Raji (cell line): Measurements from ENCODE around the gene TUSC1.

ENCODE experiments used
- POLR2A ChIP-seq: IDR thresholded peaks from 2 replicates; pipeline ENCODE4 v1.6.1; 2011; ENCODE audit warnings: low read depth, low read length, control low read depth; ENCODE audit not compliant: insufficient read depth

TUSC1 gene

DNA sequence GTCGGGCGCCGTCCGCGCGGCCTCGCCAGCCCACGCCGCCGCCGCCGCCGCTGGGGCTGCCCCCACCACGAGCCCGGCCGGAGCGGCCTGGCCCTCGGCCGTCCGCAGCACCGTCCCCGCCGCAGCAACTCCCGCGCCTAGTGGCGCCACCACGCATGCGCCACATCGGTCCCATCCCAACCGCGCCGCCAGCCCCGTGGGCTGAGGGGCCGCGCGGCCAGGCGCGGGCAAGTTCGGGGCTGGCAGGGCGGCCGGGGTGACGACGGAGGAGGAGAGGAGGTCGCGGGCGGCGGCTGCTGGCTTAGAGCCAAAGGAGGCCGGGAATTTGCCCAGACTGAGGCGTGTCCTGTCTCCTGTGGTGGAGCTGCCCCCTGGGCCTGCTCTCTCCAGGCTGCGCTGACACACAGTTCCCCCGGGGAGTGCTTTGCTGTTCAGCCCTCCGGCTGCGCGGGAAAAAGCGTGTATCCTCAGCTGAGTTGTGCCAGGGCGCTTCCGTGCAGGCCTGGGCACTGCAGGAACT, at the start of gene TUSC1:
TSS of gene TUSC1 (minus strand) at position 298 of the 520 bp plus-strand sequence. CDS start at position 166, 132 bp downstream.
- TF ChIP-seq POLR2A: no peak

DNA sequence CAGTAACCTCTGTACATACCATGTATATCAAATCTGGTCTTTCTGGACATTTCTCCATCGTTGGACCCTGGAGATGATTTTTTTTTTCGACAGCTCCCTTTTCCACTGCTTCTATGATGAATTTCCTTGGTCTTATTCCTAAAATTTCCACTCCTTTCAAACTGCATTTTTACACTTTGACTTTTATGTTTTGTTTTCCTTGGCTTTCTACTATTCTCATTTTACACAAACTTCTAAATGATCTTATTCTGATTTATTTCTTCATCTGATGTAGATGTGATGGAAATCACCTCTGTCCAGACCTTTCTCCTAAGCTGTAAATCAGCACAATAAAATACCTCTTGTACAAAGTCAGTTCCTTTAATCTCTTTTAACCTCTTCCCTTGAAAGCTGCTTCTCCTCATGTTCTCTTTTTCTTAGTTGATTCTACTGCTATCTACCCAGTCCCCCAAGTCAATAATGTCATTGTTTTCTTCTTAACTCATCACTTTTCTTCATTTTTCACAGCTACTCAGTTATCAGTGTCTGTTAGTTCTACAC, 48.7 kb upstream of the TUSC1 start:
- no peak for TF ChIP-seq POLR2A

DNA sequence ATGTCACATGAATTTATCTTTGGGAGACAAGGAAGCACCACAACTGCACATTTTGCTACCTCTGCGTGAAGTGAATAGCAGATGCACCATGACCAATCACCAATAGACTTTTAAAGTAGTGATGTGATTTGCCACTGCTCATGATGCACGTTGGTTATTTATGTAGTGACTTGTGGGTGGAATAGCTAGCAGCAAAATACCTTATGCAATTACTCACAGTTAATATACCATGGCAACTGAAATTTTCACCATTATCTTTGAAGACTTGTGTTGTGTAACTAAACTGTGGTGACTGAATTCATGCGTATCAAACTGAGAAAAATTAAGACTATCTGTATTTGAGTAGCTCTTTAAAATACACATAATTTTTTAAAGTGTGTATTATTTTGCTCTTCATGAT, 46.2 kb upstream of the TUSC1 start:
- TF ChIP-seq POLR2A: no peak

DNA sequence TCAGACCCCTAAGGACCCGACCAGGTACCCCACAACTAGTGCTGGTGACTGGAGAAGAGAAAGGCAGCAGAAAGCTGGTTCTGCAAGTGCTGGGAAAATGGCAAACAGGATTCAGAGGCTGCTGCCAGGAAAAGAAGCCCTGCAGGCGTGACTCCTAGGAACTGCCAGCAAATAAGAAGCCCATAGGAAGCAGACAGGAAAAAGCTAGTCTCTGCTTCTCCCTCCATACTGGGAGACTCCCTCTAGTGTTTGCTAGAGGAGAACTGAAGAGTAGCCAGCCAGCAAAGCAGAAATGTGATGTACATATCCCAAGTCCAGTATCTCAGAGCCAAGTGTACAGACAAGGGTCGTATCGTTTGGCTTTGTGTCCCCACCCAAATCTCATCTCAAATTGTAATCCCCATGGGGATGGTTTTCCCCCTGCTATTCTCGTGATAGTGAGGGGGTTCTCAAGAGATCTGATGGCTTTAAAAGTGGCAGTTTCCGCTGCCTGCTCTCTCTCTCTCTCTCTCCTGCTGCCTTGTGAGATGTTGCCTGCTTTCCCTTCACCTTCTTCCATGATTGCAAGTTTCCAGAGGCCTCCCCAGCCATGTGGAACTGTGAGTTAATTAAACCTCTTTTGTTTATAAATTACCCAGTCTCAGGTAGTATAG, 38.1 kb upstream of the TUSC1 start:
- TF ChIP-seq POLR2A: no peak

DNA sequence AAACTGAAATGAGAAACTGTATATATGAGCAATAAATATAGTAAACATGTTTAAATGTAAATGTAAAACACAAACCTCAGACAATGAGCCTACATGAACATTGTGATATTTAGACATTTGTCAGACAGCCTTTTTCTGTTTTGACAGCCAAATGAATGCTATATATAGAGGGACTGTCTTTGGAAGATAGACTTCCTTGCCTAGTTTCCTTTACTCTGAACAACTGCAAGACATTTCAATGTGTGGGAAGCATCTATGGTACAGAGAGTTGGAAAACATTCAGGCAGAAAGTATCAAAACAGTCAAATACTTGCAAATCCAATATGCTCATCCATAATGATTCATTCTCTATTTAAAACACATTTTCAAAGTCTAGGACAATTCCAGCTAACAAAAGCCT, 31.7 kb upstream of the TUSC1 start:
- no peak for TF ChIP-seq POLR2A

DNA sequence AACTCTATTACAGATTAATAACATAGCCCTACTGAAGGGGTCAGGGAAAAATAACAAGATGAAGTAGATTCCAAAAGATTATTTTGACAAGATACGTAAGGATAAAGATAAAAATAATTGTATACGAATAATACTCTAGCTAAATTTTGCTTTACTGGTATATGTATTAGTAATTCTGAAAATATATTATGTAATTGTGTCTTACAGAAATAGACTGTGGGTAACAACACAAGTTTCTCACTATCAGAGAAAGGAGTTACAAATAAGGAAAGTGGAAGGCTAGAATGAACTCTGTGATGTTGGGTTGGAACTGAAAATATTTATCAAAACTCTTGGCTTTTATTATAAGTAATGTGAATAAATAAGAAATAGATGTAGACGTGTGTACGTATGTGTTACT, 26.6 kb upstream of the TUSC1 start:
- no peak for TF ChIP-seq POLR2A

DNA sequence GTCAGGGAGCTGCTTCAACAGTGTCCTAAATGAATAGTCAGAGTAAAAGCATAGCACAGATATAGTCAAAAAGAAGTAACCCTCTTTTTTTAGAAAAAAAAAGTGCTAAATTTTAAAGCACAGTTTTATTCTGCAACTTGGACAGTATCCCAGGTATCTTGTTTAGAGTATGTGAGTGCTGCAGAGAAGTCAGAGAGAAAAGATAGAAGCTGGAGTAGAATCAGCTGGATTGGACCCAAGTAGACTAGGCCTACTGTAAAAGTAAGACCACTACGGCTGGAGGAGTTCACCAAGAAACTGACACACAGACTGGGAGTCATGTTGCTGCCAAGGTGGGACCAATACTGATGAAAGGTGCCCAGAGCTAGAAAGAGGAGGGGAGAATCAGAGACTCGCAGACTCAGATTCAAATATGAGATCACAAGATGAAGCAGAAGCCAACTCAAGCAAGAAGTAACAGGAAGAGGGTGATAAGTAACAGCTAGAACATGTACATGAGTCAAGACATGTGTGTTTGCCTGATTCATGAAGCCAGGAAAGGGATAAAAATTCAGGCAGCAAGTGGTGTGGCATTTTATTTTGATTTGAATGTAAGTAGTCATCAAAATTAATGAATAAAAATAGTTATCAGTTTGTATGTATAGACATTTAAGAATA, 25.6 kb upstream of the TUSC1 start:
- TF ChIP-seq POLR2A: no peak

DNA sequence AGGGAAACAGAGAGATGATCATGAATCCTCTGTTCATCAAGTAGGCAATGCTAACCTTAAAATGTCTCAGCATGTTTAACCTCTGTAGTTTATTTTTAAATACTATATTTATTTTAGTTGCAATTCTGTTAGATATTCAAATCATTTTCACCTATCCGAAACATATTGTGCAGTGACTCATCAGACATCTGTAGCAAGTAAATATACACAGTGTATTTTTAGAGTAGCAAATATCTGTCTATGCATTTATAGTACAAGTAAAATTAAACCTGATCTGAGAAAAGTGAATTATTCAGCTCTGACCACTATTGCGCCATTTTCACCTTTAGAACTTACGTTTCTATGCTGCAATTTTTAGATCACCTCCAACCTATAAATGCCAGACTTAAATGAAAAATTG, 24.3 kb upstream of the TUSC1 start:
- TF ChIP-seq POLR2A: no peak

DNA sequence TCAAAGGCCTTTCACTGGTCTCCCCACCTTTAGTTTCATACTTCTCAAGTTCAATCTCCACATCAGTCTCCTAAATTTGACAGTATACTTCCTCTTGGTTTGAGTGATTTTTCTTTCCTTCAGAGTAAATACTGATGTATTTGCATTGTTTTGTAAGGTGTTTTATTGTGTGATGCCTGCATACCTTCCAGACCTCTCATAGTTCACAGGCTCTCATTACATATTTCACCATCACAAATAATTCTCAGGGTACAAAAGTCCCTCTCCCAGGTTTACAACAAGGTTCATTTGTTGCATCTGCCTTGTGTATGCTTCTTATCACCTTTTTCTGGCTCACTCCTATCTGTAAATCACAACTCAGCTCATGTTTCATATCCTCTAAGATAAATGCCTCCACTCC, 22.2 kb upstream of the TUSC1 start:
- no peak for TF ChIP-seq POLR2A

DNA sequence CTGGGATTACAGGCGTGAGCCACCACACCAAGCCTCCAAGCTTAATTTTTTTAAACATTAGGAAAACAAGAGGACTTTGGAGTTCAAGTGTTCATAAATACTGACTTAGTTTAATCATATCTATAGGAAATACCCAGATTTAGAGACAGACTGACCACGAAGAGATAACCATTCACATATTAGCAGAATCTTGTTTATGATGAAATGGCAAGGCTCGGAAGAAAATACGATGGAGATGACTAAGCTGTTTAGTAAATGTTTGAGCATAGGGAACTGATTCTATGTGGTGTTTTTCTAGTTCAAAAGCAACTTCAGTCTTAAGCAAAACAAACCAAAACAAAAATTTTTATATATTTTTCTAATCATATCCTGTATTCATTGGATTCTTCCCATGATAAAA, 13.5 kb upstream of the TUSC1 start:
- TF ChIP-seq POLR2A: no peak

DNA sequence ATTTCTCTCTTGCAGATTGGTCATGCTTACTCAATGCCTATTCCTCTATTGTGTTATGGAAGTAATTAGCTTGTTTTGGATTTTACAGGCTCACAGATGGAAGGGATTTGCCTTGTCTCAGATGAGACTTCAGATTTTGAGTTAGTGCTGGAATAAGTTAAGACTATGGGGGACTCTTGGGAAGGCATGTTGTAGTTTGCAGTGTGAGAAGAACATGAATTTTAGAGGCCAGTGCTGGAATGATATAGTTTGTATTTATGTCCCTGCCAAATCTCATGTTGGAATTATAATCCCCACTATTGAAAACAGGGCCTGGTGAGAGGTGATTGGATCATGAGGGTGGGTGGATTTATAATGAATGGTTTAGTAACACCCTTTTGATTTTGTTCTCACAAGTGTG, 6.1 kb upstream of the TUSC1 start:
- TF ChIP-seq POLR2A: no peak

DNA sequence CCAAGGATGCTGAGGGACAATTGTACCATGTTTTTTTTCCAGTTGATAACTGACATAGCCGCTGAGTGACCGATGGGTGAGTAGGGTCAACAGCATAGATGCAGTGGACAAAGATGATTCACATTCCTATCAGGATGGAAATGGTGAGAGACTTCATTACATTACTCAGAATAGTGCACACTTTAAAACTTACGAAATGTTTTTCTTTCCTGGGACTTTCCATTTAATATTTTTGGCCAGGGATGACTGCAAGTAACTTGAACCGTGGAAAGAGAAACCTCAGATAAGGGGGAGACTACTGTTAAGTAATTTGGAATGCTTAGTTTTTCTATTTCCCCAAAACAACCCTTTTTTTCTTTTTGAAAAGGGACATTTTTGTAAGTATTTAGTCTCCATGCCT, 3.0 kb upstream of the TUSC1 start:
- no peak for TF ChIP-seq POLR2A

DNA sequence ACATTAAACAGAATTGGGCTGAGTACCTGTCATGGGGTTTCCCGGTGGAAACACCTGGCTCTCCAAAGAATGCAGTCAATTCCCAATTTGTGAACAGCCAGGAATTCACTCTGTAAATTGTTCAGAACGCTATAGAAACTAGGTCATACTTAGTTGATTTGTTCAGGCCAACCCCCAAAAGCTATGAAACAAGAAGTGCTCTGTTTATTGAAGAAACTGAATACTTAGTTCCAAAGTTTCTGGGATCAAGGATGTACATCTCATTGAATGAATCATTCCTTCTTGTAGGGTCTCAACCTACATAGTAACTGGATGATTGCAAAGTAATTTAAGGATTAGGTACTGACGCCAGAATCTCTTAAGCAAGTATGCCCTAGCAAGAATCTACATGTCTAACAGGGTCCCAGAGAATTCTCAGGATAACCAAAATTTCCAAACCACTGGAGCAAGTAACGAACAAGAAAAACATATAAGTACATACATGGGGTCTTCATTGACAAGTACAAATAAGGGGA, 659 bp upstream of the TUSC1 start:
- TF ChIP-seq POLR2A: no peak

DNA sequence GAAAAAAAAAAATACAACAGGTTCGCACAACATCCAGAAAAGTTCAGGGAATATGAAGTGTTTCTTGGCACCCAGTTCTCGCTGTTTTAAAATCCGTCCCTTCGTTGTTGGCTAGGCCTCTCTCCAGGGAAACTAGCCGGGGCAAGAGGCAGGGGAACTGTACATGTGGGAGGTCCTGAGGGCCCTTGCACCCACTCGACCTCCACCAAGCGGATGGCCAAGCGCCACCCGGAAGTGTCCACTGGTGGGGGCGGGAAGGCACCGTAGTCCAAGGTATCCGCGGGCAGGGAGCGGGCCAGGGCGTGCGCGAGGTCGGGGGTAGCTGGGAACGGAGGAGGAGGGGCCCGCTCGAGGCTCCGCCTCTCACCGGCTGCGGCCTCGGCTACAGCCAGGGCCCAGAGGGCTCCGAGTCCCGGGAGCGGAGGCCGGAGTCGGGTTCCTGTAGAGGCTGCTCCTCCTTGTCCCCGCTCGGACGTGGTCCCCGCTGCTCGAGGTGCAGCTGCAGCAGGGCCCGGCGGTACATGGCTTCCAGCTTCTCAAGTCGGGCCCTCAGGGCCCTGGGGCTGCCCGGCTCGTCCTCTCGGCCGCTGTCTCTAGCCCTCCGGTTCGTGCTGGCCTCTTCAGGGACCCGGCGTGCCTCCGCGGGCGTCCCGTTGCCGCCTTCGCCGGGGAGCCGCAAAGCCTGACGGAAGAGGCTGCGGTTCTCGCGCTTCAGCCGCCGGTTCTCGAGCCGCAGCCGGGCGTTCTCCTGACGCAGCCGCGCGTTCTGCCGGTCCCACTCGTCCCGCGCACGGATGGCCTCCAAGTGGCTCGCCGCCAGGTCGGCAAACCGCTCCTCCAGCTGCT, 720 bp downstream of the TUSC1 start:
- no peak for TF ChIP-seq POLR2A

DNA sequence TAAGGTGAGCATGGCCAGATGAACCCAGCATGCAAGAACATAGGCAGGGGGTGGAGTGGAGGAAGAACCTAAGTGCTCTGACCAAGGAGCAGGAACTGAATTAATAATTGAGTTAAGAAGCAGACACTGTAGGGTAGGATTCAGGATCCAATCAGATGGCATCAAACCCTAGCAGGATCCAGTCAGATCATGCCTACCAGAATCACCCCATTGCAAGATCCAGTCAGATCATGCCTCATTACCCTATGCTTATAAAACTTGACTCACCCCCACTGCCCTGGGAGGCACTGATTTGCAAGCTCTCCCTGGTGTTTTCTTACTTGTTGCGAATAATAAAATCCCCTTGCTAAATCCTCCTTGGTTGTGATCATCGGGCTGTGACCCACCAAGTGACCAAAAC, 19.7 kb downstream of the TUSC1 start:
- no peak for TF ChIP-seq POLR2A

DNA sequence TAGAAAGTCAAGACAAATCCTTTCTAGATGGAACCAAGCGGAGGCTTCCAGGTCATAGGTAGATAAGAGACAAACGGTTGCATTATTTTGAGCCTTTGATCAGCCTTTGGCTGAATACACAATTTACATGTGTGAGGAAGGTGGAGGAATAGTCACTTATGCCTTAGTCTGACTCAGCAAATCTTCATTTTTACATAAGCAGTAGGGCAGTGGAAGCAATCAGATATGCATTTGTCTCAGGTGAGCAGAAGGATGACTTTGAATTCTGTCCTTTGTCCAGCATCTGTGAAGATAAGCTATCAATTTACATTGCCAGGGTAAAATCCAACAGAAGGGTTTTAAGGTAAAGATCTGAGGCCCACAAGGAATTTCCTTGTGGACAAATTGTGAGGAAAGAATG, 23.8 kb downstream of the TUSC1 start:
- no peak for TF ChIP-seq POLR2A

DNA sequence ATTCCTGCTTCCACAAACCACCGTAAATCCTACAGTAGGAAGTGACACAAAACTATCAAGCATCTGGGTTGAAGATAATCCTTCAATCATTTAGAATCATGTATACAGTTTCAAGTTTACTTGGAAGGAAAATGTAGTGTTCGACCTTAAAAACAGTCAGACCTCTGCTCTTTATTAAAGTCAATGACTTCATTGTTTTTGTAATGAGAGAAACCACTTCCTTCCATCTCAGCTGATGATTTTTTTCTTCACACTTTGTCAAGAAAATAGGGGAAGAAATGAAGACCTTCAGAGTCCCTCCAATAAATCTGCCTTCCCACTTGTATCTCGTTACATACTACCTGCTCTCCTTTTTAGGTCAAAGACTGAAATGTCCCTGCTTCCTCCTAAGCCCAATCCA, 30.1 kb downstream of the TUSC1 start:
- TF ChIP-seq POLR2A: no peak
